ENCODE measurements around the gene RALGPS1.

Gene RALGPS1

GRCh38 chr9:127198587-127198986, 284.0 kb downstream of the RALGPS1 start:
- no peak for DNase-seq (ENCODE audit: low read depth, low spot score)

GRCh38 chr9:127199001-127199791, 284.6 kb downstream of the RALGPS1 start:
- peak; percentile 61 for DNase-seq (ENCODE audit: low read depth, low spot score)
- H3K4me3 ChIP-seq (ENCODE audit: low read length) = no peak overlapping the region

More at GRCh38 chr9:127198587-127198986, 284.0 kb downstream of the RALGPS1 start:
- no peak overlapping the region for H3K4me3 ChIP-seq (ENCODE audit: low read length)

DNA sequence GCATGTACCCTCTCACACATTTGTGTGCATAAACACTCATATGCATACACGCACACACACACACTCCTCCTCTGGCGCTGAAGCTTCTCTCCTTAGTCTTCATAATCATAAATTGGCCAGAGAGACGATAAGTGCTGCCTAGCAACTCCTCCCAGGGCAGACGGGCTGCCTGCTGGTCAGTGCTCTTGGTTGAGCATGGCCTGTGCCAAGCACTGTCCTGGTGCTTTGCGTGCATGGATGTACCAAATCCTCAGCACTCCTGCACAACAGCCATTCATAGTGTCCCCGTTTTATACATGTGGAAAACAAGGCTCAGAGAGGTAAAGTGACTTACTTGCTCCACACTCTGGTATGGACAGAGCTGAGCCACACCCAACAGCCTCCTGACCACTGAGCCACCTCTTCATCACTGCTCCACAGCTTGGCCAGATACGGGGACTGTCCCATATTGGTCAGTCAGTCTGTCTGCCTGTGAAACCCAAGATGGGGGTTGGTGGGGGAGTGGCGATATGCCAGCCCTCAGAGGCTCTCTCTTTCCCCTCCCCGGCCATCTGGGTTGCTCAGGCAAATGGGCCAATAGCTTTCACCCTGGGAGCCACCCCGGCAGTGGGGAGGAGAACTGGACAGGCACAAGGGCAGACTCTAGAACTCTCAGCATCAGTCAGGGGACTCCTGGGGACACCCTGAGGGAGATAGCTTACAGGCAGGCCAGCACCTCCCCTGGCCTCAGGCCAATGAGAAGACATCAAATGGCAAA, 285.7 kb downstream of the RALGPS1 start:
- no peak overlapping the region for H3K4me3 ChIP-seq (ENCODE audit: low read length)
- no peak for DNase-seq (ENCODE audit: low read depth, low spot score)

DNA sequence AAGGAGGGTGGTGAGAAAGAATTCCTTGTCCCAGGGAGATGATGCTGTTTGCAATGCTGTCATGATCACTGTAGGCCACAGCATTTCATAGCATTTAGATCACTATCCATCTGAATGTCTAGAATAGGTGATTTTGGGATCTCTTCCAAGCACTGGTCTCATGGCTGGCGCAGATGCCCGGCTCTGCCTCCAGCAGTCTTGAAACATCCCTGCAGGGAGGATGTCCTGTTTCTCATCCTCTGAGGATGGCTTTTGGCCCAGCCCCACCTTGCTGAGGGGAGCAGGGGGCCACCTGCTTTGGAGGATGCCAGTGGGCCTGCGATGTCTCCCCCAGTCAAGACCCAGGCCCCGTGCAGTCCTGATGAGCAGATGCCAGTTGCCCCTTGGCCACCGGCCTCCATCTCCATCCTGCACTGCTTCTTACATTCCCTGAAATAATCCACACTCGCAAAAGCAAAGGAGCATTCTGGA, 286.5 kb downstream of the RALGPS1 start:
- no peak for DNase-seq (ENCODE audit: low read depth, low spot score)
- no peak overlapping the region for H3K4me3 ChIP-seq (ENCODE audit: low read length)

GRCh38 chr9:127201731-127202130, 287.1 kb downstream of the RALGPS1 start:
- DNase-seq (ENCODE audit: low read depth, low spot score) = no peak
- H3K4me3 ChIP-seq (ENCODE audit: low read length) = no peak overlapping the region

- DNase-seq (ENCODE audit: low read depth, low spot score) = no peak
- no peak overlapping the region for H3K4me3 ChIP-seq (ENCODE audit: low read length)
Measured at GRCh38 chr9:127202461-127203169, 288.0 kb downstream of the RALGPS1 start.

DNA sequence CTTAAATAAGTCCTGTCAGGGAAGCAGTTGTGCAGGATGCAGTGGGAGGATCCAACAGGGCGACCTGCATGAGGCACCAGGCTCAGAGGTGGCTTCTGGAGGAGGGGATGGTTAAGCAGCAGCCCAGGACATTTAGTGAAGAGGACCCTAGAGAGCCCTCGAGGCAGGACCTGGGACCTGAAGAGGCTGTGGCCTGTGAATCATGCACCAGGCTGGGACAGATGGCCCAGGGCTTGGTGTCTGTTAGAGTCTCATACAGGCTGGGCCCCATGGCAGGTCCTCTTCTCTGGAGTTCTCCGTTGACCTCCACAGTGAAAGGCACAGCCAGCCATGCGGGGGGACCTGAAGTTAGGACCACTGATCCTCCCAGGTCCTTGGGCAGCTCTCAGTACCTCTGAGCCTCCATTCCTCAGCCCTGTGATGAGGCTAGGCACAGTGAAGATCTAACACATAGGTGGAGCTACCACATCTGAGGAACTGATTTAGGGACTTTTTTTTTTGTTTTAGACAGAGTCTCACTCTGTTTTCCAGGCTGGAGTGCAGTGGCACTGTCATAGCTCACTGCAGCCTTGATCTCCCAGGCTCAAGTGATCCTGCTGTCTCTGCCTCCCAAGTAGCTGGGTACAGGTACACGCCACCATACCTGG, 289.2 kb downstream of the RALGPS1 start:
- DNase-seq (ENCODE audit: low read depth, low spot score) = no peak
- no peak overlapping the region for H3K4me3 ChIP-seq (ENCODE audit: low read length)

- DNase-seq (ENCODE audit: low read depth, low spot score) = no peak
- H3K4me3 ChIP-seq (ENCODE audit: low read length) = no peak overlapping the region
Measured at GRCh38 chr9:127204771-127205470, 290.3 kb downstream of the RALGPS1 start.

GRCh38 chr9:127205952-127206351, 291.4 kb downstream of the RALGPS1 start:
- no peak overlapping the region for H3K4me3 ChIP-seq (ENCODE audit: low read length)
- no peak for DNase-seq (ENCODE audit: low read depth, low spot score)

DNA sequence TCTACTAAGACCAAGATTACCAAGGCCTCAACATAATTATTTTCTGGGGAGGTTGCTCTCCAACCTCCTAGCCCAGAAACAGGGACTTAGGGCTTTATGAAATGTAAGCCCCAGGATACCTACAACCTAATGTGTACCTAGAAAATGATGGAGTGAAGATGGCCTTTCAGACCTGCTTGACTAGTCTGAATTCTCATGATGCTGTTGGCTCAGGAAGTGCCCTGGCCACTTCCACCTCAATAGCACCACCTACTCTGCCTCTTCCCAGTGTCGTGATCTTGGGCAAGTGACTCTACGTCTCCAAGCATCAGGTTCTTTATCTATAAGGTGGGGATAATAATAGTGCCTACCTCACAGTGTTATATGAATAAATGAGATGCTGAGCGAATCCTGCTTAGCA, 292.1 kb downstream of the RALGPS1 start:
- H3K4me3 ChIP-seq (ENCODE audit: low read length) = no peak overlapping the region
- no peak for DNase-seq (ENCODE audit: low read depth, low spot score)

GRCh38 chr9:127207734-127208410, 293.3 kb downstream of the RALGPS1 start:
- H3K4me3 ChIP-seq (ENCODE audit: low read length) = no peak overlapping the region

GRCh38 chr9:127208416-127208815, 293.8 kb downstream of the RALGPS1 start:
- DNase-seq (ENCODE audit: low read depth, low spot score) = no peak
- H3K4me3 ChIP-seq (ENCODE audit: low read length) = no peak overlapping the region

More at GRCh38 chr9:127207734-127208410, 293.3 kb downstream of the RALGPS1 start:
- no peak for DNase-seq (ENCODE audit: low read depth, low spot score)

GRCh38 chr9:127209220-127209619, 294.6 kb downstream of the RALGPS1 start:
- H3K4me3 ChIP-seq (ENCODE audit: low read length) = no peak overlapping the region
- no peak for DNase-seq (ENCODE audit: low read depth, low spot score)

DNA sequence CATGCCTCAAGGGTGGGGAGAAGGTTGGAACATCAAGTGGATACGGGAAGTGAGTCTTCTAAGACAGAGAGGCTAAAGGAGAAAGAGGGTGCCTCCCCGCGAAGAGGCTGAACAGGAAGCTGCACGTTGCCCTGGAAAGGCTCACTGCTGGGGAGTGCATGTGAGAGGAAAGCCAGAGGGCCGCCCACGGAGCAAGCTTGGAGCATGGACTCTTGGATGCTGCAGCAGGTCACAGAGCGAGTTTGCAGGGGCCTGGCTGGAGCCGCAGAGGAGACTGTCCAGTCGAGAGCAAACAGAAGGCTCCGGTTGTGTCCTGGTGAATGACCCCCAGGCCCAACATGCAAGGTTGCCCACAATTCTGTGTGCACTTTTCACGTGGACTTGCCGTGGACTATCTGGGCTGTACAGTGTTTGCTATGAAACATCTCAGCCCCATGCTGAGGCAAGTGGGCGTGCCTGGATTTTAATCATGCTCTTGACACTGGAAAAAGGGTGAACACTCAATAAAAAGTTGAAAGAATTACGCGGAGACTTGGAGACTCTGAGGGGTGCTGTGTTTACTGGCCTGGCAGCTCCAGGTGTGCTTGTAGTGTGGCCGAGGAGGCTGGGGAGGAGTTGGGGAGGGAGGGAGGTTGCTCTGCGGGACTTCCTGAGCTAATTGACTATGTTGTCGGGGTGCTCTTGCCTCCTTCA, 295.5 kb downstream of the RALGPS1 start:
- no peak for DNase-seq (ENCODE audit: low read depth, low spot score)

DNA sequence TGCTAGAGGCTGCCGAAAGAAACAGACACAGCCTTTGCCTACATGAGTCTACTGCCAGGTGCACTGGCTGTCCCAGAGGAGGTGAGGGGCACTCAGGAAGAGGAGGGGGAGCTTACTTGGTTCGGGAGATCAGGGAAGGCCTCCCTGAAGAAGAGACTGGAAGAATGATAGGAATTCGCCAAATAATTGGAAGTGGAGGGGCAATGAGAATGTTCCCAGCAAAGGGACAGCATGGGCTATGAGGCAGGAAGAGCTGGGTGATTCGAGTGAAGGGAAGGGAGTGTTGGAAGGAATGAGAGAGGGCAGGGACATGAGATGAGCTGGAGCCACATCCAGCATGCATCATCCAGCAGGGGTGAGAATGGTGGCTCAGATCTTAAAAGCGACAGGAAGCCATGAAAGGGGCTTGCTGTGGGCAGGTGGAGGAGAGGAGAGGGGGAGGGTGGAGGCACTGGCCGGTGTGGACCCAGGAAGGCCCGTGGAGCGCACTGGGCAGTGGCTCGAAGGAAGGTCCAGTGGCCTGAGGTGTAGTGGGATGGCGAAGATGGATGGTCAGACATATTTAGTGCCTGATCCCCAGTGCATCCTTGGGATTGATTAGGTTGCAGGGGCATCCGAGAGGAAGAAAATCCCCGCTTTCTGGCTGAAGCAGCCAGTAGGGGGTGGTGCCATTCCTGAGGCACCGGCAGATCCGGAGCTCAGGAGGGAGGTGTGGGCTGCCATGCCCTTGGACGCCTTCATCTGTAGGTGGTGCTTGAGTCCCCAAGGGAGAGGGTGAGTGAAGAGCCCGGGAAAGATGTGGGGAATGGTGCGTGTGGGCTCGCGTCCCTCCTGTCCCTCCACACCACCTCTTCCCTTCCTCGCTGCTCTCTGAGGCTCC, 296.5 kb downstream of the RALGPS1 start:
- DNase-seq (ENCODE audit: low read depth, low spot score) = no peak
- H3K4me3 ChIP-seq (ENCODE audit: low read length) = no peak overlapping the region

More for the DNA sequence above, 295.5 kb downstream of the RALGPS1 start:
- no peak overlapping the region for H3K4me3 ChIP-seq (ENCODE audit: low read length)

DNA sequence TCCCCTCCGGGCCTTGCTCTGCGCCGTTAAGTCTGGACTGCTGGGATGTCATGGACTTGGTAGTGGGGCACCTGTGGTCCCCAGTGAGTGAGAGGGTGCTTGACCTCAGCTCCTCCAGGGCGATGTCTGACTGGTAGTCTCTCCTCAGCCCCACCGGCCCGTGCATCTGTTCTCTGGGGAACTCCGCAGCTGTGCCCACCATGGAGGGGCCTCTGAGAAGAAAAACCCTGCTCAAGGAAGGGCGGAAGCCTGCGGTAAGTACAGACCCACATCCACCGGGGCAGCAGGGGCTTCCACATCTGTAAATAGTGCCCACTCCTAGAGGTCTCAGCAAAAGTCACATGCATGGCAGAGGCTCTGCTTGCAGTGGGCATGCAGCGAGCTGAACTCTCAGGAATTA, 297.4 kb downstream of the RALGPS1 start:
- no peak for DNase-seq (ENCODE audit: low read depth, low spot score)
- no peak overlapping the region for H3K4me3 ChIP-seq (ENCODE audit: low read length)

GRCh38 chr9:127212453-127212852, 297.9 kb downstream of the RALGPS1 start:
- DNase-seq (ENCODE audit: low read depth, low spot score) = no peak
- H3K4me3 ChIP-seq (ENCODE audit: low read length) = no peak overlapping the region

All from Jurkat, Clone E6-1 (cell line).